HG03175 (cell line): ENCODE data around the gene KDM4C.

Experiments used
- ATAC-seq: cut with Tn5 transposase; IDR thresholded peaks from one replicate; pipeline ENCODE4 v1.9.1; 2021; ENCODE audit warnings: mild to moderate bottlenecking, moderate library complexity; ENCODE audit not compliant: unreplicated experiment

Gene KDM4C

DNA sequence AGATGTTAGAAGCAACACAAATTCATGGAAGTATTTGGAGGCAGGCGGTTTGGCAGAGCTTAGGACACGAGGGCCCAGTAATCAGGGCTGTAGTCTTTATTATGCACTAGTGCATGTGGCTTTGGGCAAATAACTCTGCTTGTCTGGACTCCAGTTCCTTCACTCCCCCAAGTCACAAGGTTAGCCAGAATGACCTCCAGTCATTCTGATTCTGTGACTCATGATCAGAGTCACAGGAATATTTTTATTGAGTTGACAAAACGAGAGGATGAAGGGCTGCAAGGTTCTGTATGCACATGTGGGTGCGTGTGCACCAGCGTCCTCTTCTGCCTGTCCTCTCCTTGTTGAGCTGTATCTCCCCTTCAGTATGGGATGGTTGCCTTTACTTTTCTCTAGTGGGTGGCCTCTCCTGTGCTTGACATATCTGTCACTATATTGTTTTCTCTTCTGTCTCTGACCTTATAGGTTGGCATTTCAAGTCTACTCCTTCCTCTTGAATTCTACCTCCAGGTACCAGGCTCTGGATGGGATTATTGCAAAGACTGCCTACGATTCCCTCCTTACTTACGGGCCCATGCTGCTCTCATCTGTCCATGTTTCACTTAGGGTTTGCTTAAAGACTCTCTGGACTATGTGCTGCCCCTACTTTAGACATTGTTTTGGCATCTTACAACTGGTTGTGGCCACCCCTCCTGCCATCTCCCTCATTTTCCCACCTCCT lies 94.6 kb downstream of the KDM4C start:
- ATAC-seq, result no peak

DNA sequence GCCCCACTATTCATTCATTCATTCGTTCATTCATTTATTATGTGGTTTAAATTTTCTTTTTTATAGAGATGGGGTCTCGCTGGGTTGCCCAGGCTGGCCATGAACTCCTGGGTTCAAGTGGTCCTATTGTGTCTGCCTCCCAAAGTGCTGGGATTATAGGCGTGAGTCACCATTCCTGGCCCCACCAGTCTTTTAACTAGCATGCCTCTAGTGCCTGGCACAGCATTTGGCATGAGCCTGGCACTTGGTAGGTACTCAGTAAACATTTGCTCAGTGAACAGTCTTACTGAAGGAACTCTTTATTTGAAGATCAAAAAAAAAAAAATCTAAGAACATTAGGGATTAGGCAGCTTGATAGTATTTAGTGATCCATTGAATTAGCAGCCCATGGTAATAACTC lies 98.1 kb downstream of the KDM4C start:
- ATAC-seq, result no peak

- ATAC-seq, result no peak
Observed at GRCh38 chr9:6864102-6864501, 106.3 kb downstream of the KDM4C start.

DNA sequence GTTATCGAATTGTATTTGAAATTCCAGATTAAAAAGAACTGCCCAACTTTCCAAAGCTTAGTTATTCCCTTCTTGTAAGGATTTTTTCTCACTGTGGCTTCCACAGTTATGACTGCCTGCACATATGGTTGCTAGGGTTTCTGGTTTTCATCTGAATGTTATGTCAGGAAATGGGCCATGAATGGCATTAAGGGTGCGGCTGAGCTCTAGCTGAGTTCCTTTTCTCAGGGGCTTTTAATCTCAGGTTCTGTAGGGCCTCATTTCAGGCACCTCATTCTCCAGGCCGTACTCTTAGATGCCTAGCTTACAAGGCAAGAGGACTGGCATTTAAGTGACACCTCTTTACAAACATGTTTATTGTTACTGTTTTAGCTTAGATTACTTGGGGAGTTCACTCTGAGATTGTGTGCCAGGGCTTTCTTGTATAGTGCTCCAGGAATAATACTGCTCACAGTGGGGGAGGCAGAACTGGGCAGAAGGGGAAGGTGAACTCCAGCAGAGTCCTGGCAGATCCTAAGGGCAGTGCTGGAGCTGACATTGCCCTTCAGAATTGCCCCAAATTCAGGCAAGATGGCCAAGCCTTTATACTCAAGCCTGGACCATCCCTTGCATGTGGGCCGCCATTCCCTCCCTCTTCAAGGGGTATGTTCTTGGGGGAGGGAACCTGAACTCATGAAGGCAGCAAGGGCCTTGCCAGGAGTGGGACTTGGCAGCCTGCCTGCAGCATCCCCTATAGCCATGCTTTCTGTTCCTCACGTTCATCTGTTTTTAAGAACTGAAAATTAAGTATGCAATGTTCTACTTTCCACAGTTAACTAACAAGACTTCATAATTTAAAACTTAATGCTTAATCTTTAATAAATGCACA lies 111.5 kb downstream of the KDM4C start:
- no peak for ATAC-seq

DNA sequence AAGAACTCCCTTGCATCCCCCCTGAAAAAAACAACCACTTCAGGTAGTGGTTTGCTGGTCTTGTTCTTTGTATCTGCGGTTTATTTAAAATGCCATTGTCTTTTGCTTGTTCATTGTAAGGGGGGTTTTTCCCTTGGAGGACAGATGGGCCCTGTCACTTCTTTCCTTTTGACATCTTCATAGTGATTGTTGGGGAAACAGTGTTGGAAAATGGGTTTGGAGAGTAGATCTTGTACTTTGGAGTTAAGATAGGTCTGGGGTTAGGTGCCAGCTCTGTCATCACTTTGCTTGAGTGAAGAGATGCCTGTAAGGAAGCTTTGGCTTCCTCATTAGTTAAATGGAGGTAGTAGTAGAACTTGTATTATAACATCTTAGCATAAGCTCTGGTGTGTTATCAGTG lies 112.4 kb downstream of the KDM4C start:
- ATAC-seq, result no peak

DNA sequence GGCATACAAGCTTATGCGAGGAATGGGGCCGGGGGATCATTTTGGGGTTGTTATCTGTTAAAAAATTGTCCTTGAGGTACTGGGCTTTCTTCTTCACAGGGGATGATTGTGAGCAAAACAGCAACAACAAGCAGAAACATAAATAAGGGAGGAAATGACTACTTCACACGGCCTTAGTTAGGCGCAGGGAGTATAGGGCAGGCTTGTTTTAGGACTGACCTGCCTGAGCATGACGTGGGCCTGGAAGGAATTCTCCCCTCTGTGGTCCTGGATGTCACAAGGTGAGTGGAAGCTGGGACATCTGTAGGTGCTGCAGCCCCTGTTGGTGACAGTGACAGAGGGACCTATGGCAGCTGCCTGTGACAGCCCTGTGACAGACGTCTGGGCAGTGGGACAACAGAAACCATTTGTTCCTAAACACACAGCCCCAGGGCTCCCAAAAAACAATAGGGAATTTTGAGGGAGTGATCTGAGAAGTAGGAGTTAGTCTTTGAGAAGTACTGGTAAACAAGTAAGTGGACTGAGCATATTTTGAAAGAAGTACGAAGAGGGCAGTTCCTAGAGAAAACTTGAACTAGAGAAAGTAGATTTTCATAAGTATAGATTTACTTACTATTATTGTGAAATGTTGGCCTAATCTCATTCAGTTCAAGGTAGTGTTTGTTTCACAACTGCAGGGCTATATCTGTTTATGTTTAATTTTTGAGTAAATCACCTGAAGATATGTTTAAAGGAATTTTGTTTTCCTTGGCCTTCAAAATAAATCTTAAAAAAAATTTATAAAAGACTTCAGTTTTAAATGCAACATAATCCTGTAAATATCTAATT lies 113.1 kb downstream of the KDM4C start:
- no peak for ATAC-seq

DNA sequence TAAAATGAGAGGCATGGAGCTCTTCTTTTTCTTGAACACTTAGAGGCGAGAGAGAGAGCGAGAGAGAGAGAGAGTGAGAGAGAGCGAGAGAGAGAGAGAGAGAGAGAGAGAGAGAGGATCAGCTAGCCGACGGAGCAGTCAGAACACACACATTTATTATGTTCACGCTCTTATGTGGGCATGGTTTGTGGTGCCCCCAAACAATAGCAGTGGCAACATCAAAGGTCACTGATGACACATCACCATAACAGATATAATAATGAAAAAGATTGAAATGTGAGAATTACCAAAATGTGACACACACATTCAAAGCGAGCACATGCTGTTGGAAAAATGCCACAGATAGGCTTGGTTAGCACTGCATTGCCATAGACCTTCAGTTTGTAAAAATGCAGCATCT lies 116.1 kb downstream of the KDM4C start:
- ATAC-seq, result no peak

GRCh38 chr9:6876195-6876894 lies 118.6 kb downstream of the KDM4C start:
- ATAC-seq, result no peak

GRCh38 chr9:6877671-6878161 lies 119.9 kb downstream of the KDM4C start:
- no peak for ATAC-seq

DNA sequence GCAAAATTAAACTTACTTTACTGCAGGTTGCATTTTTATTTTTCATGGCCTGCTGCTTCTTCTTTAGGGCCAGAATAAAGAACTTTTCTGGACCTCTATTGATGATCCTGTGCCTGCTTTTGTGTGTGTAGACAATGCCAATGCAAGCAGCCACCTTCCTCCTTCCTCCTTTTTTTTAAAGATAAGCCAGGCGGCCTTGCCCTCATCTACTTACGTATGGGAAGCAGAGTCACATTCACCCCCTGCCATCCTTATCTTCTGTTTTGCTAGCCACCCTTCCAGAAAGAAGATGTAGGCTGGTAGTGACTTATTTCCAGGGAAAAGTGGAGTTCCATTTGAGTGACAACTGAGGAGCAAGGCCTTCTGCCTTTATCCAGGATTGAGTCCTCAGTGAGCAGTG lies 122.9 kb downstream of the KDM4C start:
- no peak for ATAC-seq

- no peak for ATAC-seq
Observed at GRCh38 chr9:6884101-6884500, 126.3 kb downstream of the KDM4C start.

- ATAC-seq, result no peak
Observed at GRCh38 chr9:6884990-6885389, 127.2 kb downstream of the KDM4C start.

- ATAC-seq, result no peak
Observed at GRCh38 chr9:6887051-6887450, 129.3 kb downstream of the KDM4C start.

DNA sequence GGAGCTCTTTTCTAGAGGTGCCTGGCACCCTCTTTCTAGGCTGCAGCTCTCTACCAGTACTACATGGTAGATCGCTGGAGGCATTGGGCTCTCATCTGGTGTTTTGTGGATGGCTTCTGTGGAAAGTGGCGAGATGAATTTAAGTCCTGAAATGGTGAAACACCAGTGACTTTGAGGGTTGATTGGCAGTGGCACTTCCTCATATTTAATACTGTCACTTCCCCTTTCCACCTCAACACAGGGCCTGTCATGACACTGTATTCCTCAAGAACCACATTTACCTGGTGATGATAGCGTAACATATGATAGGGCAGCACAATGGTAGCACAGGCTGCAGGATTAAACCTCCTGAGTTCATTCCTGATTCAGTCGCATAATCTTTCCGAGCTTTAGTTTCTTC lies 132.1 kb downstream of the KDM4C start:
- ATAC-seq, result no peak

DNA sequence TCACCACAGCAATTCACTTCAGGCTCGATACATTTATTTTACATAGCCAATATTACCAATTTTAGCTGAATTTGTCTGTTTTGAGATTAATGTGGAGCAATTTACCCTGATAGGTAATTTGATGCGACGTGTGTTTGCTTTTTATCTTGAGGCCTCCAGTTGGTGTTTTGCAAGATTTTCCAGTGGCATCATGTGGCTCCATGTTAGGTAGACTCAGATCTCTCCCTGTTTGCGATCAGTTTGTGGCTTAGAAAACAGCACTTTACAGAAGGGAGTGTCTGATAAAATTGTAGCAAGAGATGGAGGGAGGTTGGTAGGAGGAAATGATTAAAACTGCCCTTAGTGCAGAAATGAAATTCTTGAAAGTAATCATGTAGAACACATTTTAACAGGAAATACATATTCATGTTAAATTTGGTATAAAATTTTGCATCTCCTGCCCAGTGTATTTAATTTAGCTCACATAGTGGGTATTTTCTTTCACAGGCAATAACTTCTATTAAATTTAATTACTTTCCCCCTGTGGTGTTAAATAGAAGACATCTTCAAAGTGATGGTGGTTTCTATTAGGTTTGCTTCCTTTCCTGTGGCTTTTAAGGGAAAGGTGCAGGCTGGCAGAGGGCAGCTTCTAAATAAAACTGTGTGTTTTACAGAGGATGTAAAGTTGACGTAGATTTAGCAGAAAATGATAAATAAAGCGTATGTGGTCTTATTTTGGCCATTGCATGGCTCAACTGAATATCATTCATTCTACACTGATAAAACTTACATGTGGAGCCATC lies 135.8 kb downstream of the KDM4C start:
- ATAC-seq, result peak; percentile 29

- ATAC-seq, result peak; percentile 93
Observed at GRCh38 chr9:6894135-6894534, 136.4 kb downstream of the KDM4C start.

- ATAC-seq, result no peak
Observed at GRCh38 chr9:6895754-6896153, 138.0 kb downstream of the KDM4C start.

- ATAC-seq, result no peak
Observed at GRCh38 chr9:6896562-6896961, 138.8 kb downstream of the KDM4C start.

GRCh38 chr9:6897207-6897822 lies 139.5 kb downstream of the KDM4C start:
- ATAC-seq, result no peak
